GM21526 (cell line): ENCODE measurements around the gene USP6NL.
"Not testable (repeated sequence)": the region's sequence is repeated elsewhere in the genome, so short reads cannot be mapped to it uniquely, and the experiment has no call there.

ENCODE experiments used
- ATAC-seq: cut with Tn5 transposase; IDR thresholded peaks from one replicate; pipeline ENCODE4 v1.9.1; 2021; ENCODE audit warnings: moderate library complexity; ENCODE audit not compliant: unreplicated experiment, low FRiP score

The USP6NL gene

GRCh38 chr10:11451640-11452260 is 159.7 kb downstream of the USP6NL start:
- no peak for ATAC-seq

GRCh38 chr10:11450427-11450826 is 161.0 kb downstream of the USP6NL start:
- no peak for ATAC-seq

DNA sequence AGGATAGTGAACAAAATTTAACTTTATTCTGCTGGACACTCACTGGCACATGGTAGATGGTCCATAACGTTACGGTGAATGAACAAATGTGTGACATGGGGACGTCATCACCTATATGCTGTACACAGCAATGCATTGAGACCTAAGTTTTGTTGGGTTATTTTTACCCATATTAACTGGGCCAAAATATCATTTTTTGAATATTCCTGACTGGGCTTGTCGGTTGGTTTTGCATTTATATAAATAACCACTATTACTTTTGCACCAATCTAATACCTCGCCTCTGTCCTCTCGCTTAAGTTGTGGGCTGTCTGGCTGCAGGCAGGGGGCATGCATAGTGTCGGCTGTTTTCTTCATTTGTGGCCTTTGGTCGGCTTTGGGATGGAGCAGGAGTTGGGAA is 161.7 kb downstream of the USP6NL start:
- ATAC-seq: no peak

GRCh38 chr10:11448545-11449244 is 162.8 kb downstream of the USP6NL start:
- peak; percentile 85 for ATAC-seq

DNA sequence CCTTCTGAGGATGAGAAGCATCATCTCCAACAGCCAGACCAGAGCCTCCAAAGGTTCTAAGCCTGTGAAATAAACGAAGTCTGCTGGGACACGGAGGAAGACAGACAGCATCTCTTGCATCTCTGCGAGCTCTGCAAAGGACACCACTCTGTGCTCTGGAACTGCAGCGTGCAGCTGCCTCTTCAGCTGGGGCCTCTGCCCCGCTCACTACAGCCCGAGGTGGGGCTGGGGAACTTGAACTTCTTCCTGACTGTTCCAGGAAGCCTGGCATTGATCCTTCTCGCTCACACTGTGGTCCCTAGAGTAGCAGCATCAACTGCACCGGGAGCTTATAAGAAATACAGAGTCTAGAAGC is 163.3 kb downstream of the USP6NL start:
- peak; percentile 56 for ATAC-seq

GRCh38 chr10:11447586-11447985 is 163.9 kb downstream of the USP6NL start:
- no peak for ATAC-seq

DNA sequence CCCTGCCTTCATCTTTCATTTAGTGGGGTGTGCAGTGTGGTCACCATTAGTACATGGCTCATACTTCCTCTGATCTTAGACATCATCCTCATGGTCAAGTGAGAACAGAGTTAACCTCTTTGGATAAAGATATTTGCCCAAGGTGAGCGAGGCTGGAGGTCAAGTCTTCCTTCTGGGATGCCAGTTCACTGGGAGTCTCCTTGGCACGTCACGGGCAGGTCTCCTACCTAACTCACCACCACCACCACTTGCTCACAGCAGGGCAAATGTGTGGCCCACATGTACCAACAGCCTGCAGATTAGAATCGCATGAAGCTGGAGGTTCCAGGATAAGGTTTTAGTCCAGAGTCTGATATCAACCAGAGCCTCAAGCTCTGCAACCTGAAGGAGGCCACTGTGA is 164.6 kb downstream of the USP6NL start:
- no peak for ATAC-seq

- no peak for ATAC-seq
Observed at GRCh38 chr10:11446133-11446532, 165.3 kb downstream of the USP6NL start.

DNA sequence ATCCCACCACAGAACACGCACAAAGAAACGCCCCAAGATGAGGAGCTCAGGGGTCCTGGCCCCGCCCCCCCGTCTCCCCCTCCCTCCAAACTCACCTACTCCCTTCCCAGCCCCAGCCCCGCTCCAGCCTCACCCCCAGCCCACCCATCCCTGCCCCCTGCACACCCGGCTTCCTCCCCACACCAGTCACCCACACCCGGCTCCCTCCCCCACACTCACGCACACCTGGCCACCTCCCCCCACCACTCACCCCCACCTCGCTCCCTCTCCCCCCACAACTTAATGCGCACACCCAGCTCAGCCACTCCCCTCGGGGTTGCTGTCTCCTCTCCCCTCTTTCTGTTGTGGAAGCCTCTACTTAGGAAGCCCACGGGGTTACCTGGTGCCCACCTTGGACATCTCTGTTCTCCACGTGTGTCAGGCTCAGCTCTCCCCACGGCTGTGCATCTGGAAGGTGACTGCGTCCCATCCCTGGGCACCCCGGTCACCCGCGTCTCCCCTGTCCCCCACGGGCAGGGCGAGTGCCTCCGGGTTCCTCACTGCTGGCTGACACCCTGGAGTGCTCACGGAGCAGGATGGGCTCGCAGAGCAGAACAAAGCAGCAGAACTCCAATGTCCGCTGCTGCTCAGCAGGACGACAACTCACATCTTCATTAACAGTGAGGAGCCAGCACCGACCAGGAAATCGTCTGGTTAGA is 166.8 kb downstream of the USP6NL start:
- no peak for ATAC-seq

GRCh38 chr10:11444155-11444530 is 167.3 kb downstream of the USP6NL start:
- ATAC-seq: no peak

DNA sequence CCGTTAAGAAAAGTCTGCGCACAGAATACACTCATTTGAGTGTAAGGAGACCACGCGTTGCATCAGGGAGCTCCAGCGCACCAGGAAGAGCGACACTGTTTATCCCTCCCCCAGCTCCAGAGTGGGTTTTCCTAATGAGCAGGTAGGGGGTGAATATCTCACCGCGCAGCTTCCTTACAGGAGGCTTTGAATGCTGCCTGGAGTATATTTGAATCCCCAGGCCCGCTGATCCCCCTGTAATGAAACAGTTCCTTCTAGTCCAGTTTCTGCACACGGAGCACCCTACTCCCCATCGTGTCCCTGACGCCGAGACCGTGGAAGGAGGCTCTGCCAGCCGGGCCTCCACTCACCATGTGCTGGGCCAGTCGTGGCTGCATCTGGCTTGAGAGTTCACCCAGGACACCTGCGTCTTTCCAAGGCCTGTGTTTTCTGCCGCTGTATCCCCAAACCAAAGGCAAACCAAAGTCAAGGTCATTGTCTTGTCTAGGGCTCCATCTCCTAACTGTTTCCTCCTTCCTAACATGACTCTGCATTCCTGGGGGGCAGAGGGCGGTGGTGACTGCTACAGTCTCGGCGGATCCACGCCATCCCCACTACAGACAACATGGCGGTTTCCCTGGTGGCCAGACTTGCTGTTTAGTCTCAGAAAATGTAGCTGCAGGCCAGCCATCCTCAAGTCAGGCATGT is 167.8 kb downstream of the USP6NL start:
- ATAC-seq: no peak

GRCh38 chr10:11442001-11442773 is 169.3 kb downstream of the USP6NL start:
- ATAC-seq: no peak

DNA sequence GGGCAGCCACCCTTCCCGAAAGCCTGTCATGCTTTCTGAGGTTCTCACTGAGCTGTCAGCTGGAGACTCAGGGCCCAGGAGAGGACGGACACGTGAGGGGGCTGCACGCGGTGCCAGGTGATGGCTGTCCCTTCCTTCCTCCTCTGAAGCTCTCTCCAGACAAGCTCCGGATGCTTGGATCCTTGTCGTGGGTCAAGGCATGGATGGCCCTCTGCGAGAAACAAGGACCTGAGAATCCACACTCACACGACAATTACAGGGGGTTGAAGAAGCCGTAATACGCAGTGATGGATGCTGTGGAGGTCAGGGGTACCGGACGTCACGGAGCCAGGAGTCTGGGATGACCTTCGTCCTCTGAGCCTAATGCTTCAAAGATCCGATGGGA is 170.3 kb downstream of the USP6NL start:
- ATAC-seq: no peak

- ATAC-seq: no peak
Observed at GRCh38 chr10:11440250-11441150, 170.9 kb downstream of the USP6NL start.

DNA sequence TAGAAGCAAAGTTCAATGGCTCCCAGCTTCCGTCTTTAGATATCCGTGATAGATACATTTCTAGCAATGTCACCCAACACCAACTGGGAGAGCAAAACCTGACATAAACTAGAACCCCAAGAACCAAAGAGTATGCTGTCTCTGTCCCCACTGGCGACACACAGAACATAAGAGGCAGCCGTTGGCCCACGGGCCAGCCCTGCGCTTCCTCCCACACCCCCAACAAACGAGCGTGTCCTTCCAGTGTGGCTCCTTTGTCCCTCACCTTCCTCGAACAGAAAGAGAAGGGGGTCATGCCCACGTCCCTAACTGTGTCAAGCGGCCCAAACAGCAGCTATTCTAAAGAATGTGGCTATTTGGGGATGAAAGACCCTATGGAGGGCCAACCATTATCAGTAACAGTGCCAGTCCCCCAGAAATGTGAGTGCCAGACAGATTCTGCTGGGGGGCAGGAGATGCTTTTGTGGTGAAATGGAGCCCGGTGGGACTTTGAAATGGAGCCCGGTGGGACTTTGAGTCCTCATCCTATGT is 171.9 kb downstream of the USP6NL start:
- no peak for ATAC-seq

DNA sequence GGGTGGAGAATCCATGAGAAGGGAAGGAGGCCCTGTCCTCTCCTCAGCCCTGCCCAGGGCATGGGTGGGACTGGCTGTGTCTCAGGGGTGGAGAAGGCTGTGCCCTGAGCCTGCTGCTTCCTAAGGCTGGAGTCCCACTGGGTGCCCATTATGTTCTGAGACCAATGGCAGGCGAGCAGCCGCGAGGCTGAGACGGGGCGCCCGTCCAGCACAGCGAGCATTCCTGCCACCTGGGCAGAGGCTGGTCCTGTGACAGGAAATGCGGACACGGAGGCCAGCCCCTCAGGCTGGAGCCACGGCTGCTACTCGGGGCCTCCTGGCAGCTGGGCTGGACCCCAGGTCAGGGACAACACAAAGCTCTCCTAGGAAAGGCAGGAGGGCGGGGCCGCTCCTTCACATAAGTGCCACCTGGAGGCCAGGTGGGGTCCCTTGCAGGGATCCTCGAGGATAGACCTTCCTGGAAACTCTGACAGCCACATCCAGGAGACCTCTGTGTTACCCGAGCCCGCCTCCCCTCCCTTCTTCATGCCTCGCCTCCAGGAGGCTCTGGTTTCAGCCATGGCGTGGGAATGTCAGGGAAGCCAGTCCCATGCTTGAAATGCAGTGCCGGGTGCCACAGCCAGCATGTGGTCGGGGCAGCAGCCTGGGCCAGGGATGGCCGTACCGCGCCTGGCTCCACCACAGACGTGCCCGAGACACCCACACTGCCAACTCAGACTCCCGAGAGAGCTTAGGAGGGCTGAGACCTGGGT is 173.9 kb downstream of the USP6NL start:
- no peak for ATAC-seq

DNA sequence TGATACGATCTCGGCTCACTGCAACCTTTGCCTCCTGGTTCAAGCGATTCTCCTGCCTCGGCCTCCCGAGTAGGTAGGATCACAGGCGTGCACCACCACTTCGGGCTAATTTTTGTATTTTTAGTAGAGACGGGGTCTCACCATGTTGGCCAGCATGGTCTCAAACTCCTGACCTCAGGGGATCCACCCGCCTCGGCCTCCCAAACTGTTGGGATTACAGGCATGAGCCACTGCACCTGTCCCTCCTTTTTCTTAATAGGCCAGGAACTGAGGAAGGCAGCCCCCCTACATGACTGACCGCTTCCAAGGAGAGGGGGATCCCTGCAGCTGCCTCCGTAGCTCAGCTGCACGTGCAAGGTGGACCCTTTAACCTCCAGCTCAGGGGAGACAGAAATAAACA is 175.0 kb downstream of the USP6NL start:
- ATAC-seq: not testable (repeated sequence)

DNA sequence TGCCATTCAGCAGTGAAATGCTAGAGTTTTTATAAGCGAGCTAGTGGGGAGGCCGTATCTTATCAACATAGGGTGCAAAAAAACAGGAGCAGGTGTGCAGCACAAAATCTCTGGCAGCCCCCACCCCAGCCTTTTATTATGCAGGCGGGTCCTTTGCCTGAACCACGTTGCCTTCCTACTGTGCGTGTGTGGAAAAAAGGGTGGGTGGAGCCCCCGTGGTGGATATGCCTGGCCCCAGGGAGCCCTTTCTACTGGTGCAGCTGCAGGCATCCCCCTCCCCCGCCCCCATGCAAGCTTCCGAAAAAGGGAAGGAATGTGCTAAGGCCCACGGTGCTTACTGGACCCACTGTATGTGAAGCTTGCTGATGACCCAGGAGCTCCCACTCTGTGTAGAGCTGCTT is 175.9 kb downstream of the USP6NL start:
- ATAC-seq: no peak

DNA sequence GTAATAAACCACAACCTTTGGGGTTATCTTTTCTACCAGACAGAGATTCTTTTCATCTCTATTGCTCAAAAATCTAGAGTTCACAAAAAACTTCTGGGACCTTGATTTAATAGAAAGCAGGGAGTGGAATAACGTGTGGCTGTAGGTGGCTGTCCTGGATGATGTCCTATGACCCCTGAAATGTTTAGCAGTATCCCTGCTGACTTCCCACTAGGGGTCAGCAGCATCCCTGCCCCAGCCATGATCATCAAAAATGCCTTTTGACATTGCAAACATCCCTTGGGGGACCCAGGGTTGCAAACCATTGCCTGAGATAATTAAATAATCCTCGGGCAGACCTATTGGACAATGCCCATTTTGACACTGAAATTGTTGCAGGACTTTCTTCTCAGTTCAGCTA is 177.1 kb downstream of the USP6NL start:
- ATAC-seq: no peak
